Epithelial cell of proximal tubule (primary cell): ENCODE results near the gene JAKMIP2. TPM values are rescaled to one million over a fixed set of nuclear protein-coding genes. Genes with fewer than 3 reads are reported as not detected.

Source experiments
- DNase-seq: peaks from one replicate; pipeline ENCODE4 v3.0.0-alpha.2; 2011; ENCODE audit warnings: low read depth
- H3K4me3 ChIP-seq: 2 replicates; pipeline ENCODE4 v1.5.1; 2011; ENCODE audit warnings: low read depth, mild to moderate bottlenecking, low read length
- total RNA-seq: library from RNA; depleted of rRNA; stranded (reverse); fragments of >200 nt; gene quantifications from 2 replicates; pipeline ENCODE4 v1.2.3, GENCODE V29; 2015
- TF ChIP-seq, protein P1 (sequence below): conservative IDR thresholded peaks from 2 replicates; pipeline ENCODE4 v1.5.1; 2012; ENCODE audit warnings: low read depth, mild to moderate bottlenecking, low read length

The JAKMIP2 gene
- total RNA-seq, 1 donor from 2014 or later, result 0.17 TPM

DNA sequence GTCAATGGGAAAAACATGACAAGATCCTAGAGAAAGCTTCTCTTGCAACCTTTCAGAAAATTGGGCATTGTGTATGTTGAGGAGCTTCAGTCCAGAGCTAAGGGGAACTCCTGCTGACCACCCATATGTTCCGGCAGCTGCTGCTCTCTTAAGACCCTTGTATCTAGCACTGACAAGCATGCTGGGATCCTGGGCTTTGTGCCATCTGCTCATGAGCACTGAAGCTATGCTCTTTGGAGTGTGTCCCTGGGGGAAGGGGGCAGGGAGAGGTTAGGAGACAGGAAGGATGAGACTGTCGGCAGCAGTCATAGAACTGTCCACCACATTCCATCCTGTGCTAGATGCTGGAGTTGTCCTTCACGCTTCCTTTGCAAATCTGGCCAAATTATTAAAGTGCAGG, 109.3 kb downstream of the JAKMIP2 start:
- H3K4me3 ChIP-seq, result no peak overlapping the region
- DNase-seq, result no peak
- TF ChIP-seq, protein P1, sequence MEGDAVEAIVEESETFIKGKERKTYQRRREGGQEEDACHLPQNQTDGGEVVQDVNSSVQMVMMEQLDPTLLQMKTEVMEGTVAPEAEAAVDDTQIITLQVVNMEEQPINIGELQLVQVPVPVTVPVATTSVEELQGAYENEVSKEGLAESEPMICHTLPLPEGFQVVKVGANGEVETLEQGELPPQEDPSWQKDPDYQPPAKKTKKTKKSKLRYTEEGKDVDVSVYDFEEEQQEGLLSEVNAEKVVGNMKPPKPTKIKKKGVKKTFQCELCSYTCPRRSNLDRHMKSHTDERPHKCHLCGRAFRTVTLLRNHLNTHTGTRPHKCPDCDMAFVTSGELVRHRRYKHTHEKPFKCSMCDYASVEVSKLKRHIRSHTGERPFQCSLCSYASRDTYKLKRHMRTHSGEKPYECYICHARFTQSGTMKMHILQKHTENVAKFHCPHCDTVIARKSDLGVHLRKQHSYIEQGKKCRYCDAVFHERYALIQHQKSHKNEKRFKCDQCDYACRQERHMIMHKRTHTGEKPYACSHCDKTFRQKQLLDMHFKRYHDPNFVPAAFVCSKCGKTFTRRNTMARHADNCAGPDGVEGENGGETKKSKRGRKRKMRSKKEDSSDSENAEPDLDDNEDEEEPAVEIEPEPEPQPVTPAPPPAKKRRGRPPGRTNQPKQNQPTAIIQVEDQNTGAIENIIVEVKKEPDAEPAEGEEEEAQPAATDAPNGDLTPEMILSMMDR, result no peak

- TF ChIP-seq, protein P1, result no peak
- DNase-seq, result no peak
- H3K4me3 ChIP-seq, result no peak overlapping the region
These were observed 111.2 kb downstream of the JAKMIP2 start for GRCh38 chr5:147671365-147671764.

GRCh38 chr5:147670815-147671214, 111.7 kb downstream of the JAKMIP2 start:
- no peak overlapping the region for H3K4me3 ChIP-seq
- no peak for DNase-seq
- TF ChIP-seq, protein P1, result no peak

GRCh38 chr5:147669169-147669869, 113.2 kb downstream of the JAKMIP2 start:
- no peak for DNase-seq
- H3K4me3 ChIP-seq, result no peak overlapping the region
- TF ChIP-seq, protein P1, result no peak

- TF ChIP-seq, protein P1, result no peak
- no peak overlapping the region for H3K4me3 ChIP-seq
- no peak for DNase-seq
These were observed 114.1 kb downstream of the JAKMIP2 start for GRCh38 chr5:147668385-147668784.

DNA sequence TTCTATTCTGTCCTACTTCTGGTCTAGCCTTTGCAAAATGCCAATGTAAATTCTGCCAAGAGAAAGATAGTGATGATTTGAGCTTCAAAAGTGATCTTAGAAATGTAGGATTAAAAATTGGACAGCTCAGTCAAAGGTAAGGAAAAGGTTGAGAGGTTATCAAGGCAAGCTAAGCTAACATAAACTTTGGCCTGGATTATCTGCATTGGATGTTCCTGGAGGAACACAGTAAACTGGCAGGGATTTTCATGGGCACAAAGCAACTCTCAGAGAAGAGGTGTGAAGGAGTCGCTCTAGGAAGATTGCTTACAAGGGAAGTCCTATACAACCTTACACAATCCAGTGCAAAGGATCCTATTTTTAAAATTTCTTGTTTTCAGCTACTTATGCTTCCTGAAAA, 115.2 kb downstream of the JAKMIP2 start:
- no peak overlapping the region for H3K4me3 ChIP-seq
- TF ChIP-seq, protein P1, result no peak
- DNase-seq, result no peak

DNA sequence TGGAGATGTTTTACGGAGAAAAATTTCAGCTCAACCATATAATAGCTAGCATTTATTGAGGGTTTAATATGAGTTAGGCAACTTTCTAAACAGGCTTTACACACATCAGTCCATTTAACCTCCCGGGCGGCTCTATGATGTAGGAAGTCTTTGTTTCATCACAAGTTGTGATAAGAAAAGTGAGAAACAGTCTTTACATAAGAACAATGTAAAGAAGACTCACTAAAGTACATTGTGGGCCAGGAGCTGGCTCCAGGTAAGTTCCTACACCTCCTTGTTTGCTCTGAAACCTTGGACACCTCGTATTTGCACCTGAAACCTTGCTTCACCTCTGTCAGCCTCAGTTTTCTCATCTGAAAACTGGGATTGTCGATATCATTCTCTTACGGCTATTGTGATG, 116.1 kb downstream of the JAKMIP2 start:
- DNase-seq, result no peak
- TF ChIP-seq, protein P1, result no peak
- H3K4me3 ChIP-seq, result no peak overlapping the region
